GM12878 (cell line): ENCODE measurements around the gene PNPLA3.

Experiments
- MYC ChIP-seq: IDR thresholded peaks from 2 replicates; pipeline ENCODE4 v1.6.1; 2011; ENCODE audit warnings: mild to moderate bottlenecking, low read length, moderate library complexity, inconsistent platforms; ENCODE audit not compliant: insufficient read depth, insufficient replicate concordance, insufficient read length, severe bottlenecking
- SIX5 ChIP-seq: IDR thresholded peaks from 2 replicates; pipeline ENCODE4 v1.6.1; 2011; ENCODE audit warnings: mild to moderate bottlenecking, low read depth, low read length, moderate library complexity; ENCODE audit not compliant: severe bottlenecking

DNA sequence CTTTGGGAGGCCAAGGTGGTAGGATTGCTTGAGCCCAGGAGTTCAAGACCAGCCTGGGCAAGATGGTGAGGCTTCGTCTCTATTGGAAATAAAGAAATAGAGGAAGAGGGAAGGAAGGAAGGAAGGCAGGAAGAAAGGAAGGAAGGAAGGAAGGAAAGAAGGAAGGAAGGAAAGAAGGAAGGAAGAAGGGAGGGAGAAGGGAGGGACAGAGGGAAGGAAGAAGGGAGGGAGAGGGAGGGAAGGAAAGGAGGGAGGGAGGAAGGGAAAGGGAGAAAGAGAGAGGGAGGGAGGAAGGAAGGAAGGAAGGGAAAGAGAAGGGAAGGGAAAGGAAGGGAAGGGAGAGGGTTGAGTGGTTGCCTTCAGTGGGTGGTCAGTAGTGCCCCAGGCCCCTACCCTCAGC, 13.9 kb upstream of the PNPLA3 start:
- no peak for TF ChIP-seq MYC
- TF ChIP-seq SIX5 = no peak
